GM12892 (cell line): ENCODE results near the gene NDFIP1.

Source experiments
- POLR2A ChIP-seq: IDR thresholded peaks from 2 replicates; pipeline ENCODE4 v1.6.1; 2011; ENCODE audit warnings: low read depth, low read length, control low read depth
- POLR2AphosphoS5 ChIP-seq: IDR thresholded peaks from 2 replicates; pipeline ENCODE4 v1.6.1; 2011; ENCODE audit warnings: low read depth, low read length, control low read depth

DNA sequence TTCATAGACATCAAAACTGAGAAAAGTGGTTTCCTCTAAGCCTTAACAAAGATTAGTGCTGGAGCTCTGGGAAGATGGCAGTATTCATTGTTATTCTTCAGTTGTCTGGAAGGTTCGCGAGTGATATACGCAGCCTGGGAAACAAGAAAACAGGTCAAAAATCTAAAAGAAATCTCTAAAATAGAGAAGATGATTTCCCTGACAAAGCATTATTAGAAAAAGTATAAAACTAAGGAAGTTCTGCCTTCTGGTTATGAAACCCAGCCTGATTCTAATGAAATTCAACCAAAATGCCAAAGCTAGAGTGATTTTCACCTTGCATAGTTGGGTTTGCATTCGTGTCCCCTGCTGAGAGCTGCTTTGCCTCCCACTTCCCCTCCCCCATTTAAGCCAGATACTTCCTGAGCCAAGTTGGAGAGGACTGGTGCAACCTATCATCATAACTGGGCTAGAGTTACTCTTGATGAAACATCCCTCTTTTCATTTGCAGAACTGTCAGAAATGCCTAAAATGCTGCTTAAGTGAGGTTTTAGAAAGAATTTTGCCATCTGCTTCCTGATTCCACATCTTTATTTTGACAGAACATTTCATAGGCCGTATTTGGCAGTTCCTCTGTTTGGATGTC is 48.4 kb downstream of the NDFIP1 start:
- TF ChIP-seq POLR2AphosphoS5 (no peak), POLR2A (no peak)
